HG02610 (cell line): ENCODE results near the gene CDH4.
"Not testable (repeated sequence)": the region's sequence is repeated elsewhere in the genome, so short reads cannot be mapped to it uniquely, and the experiment has no call there.

Experiments used
- ATAC-seq: cut with Tn5 transposase; IDR thresholded peaks from one replicate; pipeline ENCODE4 v1.9.1; 2021; ENCODE audit warnings: mild to moderate bottlenecking, moderate library complexity; ENCODE audit not compliant: unreplicated experiment

Gene CDH4

DNA sequence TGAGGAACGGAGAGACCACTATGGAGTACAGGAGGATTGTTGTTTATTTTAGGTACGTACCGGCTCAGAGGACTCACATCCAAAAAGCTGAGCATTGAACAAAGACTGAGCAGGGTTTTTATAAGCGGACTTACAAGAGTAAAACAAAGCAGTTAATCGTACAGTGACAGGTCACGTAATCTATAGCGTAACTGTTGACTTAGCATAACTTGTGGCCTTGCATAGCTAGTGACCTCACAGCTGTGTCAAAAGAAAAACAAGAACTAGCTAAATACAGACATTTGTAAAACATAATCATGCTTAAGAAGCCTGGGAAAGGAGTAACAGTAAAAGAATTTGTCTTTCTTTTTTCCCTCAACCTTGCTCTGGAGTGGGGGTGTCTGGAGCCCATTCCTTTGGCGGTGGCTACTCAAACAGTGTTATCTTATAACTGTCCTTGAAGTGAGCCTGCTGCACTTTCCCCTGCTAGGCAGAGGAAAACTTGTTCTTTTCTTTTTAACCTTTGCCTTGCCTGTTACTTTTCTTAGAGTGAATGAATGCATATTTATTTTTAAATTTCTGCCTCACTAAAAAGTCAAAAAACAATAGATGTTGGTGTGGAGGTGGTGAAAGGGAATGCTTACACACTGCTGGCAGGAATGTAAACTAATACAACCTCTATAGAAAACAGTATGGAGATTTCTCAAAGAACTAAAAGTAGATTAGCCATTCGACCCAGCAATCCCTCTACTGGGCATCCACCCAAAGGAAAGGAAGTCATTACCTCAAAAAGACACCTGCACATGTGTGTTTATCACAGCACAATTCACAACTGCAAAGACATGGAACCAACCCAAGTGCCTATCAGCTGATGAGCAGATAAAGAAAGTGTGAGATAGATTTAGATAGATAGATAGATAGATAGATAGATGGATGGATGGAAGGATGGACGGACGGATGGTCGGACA lies 704.6 kb downstream of the CDH4 start:
- no peak for ATAC-seq

GRCh38 chr20:61957961-61958715 lies 706.1 kb downstream of the CDH4 start:
- no peak for ATAC-seq

DNA sequence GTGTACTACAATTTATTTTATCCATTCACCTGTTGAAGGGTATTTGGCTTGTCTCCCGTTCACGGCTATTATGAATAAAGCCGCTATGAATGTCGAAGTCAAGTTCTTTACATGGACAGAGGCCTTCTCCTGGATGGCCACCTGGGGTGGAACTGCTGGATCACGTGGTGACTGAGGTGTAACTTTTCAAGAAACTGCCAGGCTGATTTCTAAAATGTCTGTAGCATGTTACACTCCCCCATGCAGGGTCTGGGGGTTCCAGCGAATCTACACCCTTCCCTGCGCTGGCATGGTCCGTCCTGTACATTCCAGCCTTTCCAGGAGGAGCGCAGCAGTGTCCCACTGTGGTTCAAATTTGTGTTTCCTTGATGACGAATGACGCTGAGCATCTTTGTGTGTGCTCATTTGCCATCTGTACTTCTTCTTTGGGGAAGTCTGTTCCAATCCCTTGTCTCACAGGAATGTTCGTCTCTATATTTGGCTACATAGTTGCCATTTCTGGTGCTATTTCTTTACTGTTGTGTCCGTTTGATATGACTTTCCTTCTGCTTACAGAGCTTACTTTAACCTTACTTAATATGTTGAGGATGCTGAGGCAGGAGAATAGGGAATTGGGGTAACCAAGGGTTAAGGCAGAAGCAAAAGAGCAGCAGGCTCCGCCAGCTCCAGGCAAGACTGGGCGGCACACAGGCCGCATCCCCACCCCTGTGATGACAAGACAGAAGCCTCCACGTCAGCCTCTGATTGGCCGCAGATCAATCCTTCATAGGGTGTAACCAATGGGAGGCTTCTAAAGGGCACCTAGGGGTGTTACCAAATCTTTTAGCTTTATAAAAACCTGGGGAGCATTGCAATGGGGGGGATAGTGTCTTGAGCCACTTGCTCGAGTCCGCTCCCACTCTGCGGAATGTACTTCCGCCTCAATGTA lies 707.0 kb downstream of the CDH4 start:
- no peak for ATAC-seq

- no peak for ATAC-seq
These were observed 708.8 kb downstream of the CDH4 start for GRCh38 chr20:61960836-61961235.

- no peak for ATAC-seq
These were observed 711.1 kb downstream of the CDH4 start for GRCh38 chr20:61963149-61963548.

DNA sequence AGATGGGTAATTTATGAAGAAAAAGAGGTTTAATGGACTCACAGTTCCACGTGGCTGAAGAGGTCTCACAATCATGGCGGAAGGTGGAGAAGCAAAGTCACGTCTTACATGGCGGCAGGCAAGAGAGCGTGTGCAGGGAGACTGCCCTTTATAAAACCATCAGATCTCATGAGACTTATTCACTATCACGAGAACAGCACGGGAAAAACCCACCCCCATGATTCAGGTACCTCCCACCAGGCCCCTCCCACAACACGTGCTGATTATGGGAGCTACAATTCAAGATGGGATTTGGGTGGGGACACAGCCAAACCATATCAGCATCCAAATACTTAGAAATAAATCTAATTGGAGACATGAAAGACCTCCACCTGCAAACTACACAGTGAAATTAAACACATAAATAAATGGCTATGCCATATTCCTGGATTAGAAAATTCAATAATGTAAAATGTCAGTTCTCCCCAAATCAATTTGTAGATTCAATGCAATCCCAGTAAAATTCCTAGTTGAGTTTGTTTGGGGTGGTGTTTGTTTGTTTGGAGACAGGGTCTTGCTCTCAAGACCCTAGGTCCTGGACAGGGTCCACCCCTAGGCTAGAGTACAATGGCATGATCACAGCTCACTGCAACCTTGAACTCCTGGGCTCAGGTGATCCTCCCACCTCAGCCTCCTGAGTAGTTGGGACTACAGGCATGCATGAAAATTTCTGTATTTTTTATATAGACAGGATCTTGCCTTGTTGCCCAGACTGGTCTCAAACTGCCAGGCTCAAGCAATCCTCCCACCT lies 712.0 kb downstream of the CDH4 start:
- ATAC-seq, result no peak

DNA sequence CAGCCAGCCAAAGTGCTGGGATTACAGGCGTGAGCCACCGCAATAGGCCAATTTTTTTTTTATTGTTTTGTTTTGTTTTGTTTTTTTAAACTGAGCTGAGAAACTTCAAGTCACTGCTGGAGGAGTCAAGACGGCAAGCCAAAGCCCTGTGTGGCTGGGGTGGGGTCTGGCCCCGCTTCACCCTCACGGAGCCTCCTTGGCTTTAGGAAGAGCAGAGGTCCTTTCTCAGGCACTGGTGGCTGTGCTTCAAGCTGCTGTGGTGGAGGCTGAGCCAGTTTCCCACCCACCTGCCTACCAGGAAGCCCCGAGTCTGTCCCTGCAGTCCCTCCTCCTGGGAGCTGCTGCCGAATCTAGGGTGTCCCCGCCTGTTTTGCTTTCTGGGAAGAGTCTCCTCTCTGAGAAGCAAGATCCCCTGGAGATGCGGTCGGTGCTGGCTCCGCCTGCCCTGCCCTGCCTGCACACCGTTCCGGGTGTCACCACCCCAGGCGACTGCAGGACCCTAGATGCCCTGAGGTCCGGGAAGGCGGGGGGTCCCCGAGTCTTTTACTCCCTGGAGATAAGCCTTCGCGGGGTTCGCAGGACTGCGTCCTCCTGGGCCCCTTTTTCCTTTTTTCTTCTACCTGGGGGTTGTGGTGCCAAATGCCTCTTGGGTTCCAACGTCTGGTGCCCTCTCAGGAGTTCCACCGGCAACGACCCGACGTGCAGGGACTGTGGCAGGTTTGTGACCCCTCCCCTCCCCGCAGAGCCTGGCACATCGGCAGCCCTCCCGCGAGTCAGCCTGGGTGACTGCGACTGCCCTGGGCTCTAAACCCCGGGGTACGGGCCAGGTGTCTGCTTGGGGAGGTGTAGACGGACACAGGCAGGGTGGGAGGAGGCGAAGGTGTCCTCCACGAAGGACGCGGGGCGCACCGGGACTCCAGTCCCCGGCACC lies 712.9 kb downstream of the CDH4 start:
- ATAC-seq, result no peak

DNA sequence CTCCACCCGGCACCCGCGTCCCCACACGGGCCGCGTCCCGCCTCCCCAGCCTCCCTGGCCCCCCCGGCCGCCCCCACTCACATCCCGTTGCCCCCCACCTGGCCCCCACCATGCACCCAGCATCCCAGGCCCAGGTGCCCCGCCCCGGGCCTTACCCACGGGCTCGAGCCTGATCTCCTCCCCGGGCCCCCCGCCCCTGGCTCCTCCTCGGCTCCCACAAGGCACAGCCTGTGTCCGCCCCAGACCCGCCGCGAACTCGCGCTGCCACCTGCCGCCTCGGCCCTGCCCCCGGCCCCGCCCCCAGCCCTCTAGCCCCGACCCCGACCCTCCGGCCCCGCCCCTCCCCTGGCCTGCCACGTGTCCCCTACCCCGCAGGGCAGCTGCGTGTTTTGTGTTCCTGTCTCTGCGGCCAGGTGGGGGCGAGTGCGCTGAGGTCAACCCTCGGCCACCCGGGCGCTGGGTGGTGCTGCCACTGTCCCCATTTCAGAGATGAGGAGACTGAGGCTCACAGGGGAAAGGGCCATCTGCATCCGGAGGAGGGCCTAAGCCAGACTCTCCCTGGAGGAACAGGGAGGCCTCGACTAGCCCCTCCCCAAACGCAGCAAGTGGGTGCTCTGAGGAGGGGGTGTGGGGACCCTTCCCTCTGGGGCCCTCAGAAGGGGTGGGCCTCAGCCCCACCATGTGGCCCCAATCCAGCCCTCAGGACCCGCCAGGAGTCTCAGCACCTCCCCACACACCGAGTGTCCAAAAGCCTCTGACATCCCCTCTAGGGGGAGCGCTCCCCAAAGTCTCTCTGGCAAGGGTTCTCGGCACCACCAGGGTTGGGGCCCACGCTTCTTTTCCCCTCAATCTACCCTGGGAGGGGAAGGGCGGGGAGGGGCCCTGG lies 713.8 kb downstream of the CDH4 start:
- no peak for ATAC-seq

DNA sequence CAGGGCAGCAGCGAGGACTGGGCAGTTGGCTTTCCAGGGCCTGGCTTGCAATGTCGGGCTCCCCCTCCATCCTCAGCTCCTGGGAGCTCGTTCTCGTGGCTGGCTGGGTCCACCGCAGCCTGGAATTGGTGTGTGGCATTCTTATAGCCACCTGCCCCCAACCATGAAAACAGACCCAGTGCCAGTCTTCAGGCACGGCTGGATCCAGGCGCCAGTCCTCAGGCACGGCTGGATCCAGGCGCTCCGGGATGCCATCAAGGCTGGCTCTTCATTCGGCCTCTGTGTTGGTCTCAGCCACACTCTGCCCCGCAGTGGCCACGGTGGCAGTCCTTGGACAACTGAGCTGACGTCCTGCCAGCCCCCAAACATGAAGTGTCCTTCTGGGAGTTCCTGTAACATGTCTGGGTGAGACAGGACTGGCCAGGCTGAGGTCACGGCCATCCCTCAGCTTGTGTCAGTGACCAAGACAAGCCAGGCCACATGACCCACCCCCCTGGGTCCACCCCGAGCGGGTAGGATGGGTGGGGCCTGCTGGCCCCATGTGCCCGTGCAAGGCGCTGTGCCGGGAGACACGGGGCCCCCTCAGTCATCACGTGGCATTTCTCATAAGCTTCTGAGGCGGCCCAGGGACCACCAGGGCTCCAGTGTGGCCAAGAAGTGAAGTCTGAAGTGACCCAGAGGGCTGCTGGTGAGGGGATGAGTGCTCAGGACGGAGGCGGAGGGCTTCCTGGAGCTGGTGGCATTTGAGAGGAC lies 714.6 kb downstream of the CDH4 start:
- no peak for ATAC-seq

DNA sequence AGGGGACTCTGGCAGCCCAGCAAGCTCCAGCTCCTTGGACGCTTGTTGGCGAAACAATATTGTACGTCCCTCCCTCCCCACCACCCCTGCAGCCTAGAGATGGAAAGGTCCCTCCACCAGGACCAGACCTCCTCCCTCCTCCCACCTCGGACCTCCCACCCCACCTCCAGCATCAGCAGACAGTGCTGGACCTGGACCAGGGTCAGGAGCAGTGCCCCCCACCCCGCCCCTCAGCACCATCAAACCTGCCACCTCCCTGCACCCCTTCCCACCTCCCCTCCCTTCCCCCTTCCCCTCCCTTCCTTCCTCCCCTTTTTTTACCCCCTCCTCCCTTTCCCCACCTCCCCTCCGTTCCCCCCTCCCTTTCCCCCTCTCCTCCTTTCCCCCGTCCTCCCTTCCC lies 715.2 kb downstream of the CDH4 start:
- ATAC-seq, result no peak

DNA sequence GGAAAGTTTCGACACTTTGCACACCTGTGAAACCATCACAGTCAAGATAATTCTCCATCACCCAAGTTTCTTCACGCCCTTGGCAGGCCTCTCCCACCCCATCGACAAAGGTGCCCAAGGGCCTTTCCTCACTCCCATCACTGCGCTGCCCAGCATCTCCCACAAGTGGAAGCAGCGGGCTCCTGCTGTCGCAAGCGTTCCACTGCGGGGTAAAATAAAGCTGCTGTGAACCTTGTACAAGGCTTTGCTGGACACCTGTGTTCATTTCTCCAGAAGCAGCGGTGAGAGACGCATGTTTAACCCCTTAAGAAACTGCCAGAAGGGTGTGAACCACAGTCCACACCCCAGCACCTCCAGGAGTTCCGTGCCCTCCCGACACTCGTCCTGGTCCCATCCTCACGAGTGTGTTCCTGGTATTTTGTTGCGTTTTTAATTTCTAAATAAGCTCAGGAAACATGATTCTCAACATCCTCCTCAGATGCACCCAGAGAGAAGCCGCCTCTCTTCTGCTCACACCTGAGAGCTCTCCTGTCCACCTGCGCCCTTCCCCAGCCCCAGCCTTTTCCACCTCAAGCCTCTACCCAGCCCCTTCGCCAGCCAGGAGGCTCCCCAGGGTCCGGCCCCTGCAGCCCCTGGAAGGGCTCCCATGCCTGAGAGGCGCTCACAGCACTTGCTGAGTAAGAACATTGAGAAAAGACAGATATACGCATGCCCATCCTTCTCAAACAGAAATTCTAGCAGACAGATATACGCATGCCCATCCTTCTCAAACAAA lies 716.2 kb downstream of the CDH4 start:
- no peak for ATAC-seq

- ATAC-seq, result no peak
These were observed 716.9 kb downstream of the CDH4 start for GRCh38 chr20:61968932-61969331.

DNA sequence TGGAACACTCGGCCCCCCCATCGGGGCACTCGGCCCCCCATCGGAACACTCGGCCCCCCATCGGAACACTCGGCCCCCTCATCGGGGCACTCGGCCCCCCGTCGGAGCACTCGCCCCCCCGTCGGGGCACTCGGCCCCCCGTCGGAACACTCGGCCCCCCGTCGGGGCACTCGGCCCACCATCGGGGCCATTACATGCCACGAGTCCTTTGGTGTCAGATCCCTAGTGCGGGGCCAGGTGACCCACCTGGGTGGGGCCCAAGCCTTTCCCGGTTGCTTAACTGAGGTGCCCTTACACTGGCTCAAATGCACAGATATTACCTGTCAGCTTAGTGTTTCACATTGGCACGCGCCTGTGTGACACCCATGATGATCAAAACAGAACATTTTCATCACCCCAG lies 717.7 kb downstream of the CDH4 start:
- ATAC-seq, result no peak

DNA sequence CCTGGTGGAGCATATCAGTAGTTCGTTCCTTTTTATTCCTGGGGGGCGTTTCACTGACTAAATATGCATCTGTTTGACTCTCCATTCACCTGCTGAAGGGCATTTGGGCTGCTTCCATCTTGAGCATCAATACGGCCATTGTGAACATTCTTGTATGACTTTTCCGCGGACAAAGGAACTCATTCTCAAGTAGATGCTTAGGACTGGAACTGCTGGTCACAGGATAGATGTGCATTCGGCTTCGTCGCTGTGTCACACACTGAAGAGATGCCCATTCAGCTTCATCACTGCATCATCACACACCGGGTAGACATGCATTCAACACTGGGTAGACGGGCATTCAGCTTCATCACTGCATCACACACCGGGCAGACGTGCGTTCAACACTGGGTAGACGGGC lies 718.3 kb downstream of the CDH4 start:
- no peak for ATAC-seq

DNA sequence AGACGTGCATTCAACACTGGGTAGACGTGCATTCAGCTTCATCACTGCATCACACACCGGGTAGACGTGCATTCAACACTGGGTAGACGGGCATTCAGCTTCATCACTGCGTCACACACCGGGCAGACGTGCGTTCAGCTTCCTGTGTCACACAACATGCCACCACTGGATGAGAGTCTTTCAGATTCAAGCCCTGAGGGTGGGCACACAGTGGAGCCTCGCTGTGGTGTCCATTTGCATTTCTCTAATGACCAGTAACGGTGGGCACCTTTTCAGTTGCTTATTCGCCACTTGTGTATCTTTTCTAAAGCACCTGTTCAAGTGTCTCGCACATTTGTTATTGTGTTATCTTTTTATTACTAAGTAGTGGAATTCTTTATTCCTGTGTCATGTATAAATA lies 719.5 kb downstream of the CDH4 start:
- not testable (repeated sequence) for ATAC-seq

GRCh38 chr20:61972636-61973508 lies 720.8 kb downstream of the CDH4 start:
- ATAC-seq, result no peak
